Activated B cell treated with CpG ODN at 0.5 μM for 24 hours (primary cell): ENCODE results near the gene TFEB. TPM values are rescaled to one million over a fixed set of nuclear protein-coding genes. Genes with fewer than 3 reads are reported as not detected.

Experiments used
- ATAC-seq: fragments of 200-7000 bp; cut with Tn5 transposase; one replicate; pipeline ENCODE4 v1.10.0; 2021; ENCODE audit warnings: low read depth, mild to moderate bottlenecking, moderate library complexity
- CTCF ChIA-PET: fragments of 350-600 bp; sonication (Branson Sonifier 250); formaldehyde crosslinking; loops from one replicate; lab custom pipeline; 2021; ENCODE audit warnings: antibody characterized with exemption; lab: Charles Lee
- POLR2A ChIA-PET: fragments of 350-600 bp; sonication (Branson Sonifier 250); formaldehyde crosslinking; loops from one replicate; lab custom pipeline; 2021; ENCODE audit warnings: antibody characterized with exemption; lab: Charles Lee
- DNase-seq: peaks from one replicate; pipeline ENCODE4 v3.0.0; 2022
- H3K27ac Mint-ChIP-seq: one replicate; pipeline ENCODE4 v1.8.0; 2020; ENCODE audit warnings: mixed read lengths
- H3K27me3 Mint-ChIP-seq: one replicate; pipeline ENCODE4 v1.8.0; 2021; ENCODE audit warnings: mixed read lengths
- H3K36me3 Mint-ChIP-seq: one replicate; pipeline ENCODE4 v1.8.0; 2021; ENCODE audit warnings: low read depth, mixed read lengths
- H3K4me1 Mint-ChIP-seq: one replicate; pipeline ENCODE4 v1.8.0; 2021; ENCODE audit warnings: mixed read lengths
- H3K4me3 Mint-ChIP-seq: one replicate; pipeline ENCODE4 v1.8.0; 2020; ENCODE audit warnings: mild to moderate bottlenecking, mixed read lengths
- H3K9me3 Mint-ChIP-seq: one replicate; pipeline ENCODE4 v1.8.0; 2020; ENCODE audit warnings: mixed read lengths
- CTCF ChIP-seq: fragments of 200-600 bp; IDR thresholded peaks from one replicate; pipeline ENCODE4 v1.8.0; 2022; ENCODE audit warnings: antibody characterized with exemption, mild to moderate bottlenecking
- intact Hi-C: fragments of 100-400 bp; cut with micrococcal nuclease; formaldehyde crosslinking; loops from one replicate; pipeline ENCODE4 v1.15.1; 2024
- total RNA-seq: library from RNA; stranded (reverse); gene quantifications from 2 replicates; pipeline ENCODE4 v1.2.3, GENCODE V29; 2022

Gene TFEB
- total RNA-seq, 1 donor from 2014 or later, result 203 TPM

DNA sequence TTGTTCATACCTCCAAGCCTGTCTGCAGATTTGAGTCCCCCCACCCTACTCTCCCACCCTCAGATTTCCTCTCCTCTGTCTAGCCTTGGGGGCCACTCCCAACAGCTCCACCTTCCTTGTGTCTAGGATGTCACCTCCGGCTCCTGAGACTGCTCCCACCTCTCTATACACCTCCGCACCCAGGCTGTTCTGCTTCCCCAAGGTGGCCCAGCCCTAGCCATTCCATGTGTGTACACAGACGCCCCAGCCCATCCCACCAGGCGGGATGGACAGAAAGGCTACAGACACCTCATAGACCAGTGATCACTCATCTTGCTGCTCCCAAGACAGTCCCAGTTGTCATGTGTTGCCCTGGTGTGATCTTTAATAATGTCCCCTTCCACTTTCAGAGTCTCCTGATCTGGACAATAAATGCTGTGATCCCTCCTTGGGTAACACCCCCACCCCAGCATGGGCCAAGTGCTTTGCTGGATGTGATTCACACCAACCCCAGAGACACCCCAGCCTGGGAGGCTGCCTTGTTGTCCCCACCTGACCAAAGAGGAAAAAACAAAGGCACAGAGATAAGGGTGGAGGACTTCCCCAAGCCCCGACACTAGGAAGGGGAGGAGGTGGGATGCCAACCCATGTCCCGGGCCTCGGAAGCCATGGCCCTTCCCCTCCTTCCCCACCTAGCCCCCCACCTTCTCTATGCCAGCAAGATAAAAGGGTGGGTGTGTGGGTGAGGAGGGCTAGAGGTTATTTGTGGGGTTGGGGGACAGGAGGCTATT, 61.0 kb downstream of the TFEB start:
- CTCF ChIA-PET, result interaction anchor here (1.5 kb wide), 1 partner anchor 9 kb away, joined by 3 read pairs; no protein-coding TSS in a partner anchor
- TF ChIP-seq CTCF, result no peak
- H3K27me3 Mint-ChIP-seq, result peaks cover 19% of the 10 kb centered on the region
- H3K9me3 Mint-ChIP-seq, result no peaks in the 10 kb centered on the region
- no peaks in the 10 kb centered on the region for H3K4me1 Mint-ChIP-seq
- H3K36me3 Mint-ChIP-seq, result no peaks in the 10 kb centered on the region
- no peak overlapping the region for H3K27ac Mint-ChIP-seq
- ATAC-seq (no peak), DNase-seq (no peak)
- H3K4me3 Mint-ChIP-seq, result no peak overlapping the region
- POLR2A ChIA-PET, result no interaction called here
- intact Hi-C loops, result no loop called here

- no peak for ATAC-seq
- CTCF ChIA-PET, result interaction anchor here (1.5 kb wide), 1 partner anchor 10 kb away, joined by 3 read pairs; no protein-coding TSS in a partner anchor
These were observed 61.8 kb downstream of the TFEB start for GRCh38 chr6:41673704-41674000.

GRCh38 chr6:41672816-41673703, 62.3 kb downstream of the TFEB start:
- ChIA-PET CTCF (interaction anchor here (1.5 kb wide), 1 partner anchor 10 kb away, joined by 3 read pairs; no protein-coding TSS in a partner anchor), POLR2A (no interaction called here)
- TF ChIP-seq CTCF, result no peak
- Mint-ChIP-seq H3K4me1 (peaks cover 2% of the 10 kb centered on the region), H3K27me3 (peaks cover 21% of the 10 kb centered on the region), H3K4me3 (no peak overlapping the region), H3K36me3 (no peaks in the 10 kb centered on the region), H3K9me3 (peaks cover 5% of the 10 kb centered on the region), H3K27ac (no peak overlapping the region)
- no peak for ATAC-seq
- intact Hi-C loops, result no loop called here
- no peak for DNase-seq

More at GRCh38 chr6:41673704-41674000, 61.8 kb downstream of the TFEB start:
- peaks cover 5% of the 10 kb centered on the region for H3K9me3 Mint-ChIP-seq
- no peaks in the 10 kb centered on the region for H3K36me3 Mint-ChIP-seq
- TF ChIP-seq CTCF, result no peak
- POLR2A ChIA-PET, result no interaction called here
- peaks cover 19% of the 10 kb centered on the region for H3K27me3 Mint-ChIP-seq
- intact Hi-C loops, result no loop called here
- no peak overlapping the region for H3K27ac Mint-ChIP-seq
- DNase-seq, result no peak
- H3K4me3 Mint-ChIP-seq, result no peak overlapping the region
- no peaks in the 10 kb centered on the region for H3K4me1 Mint-ChIP-seq

- no peak overlapping the region for H3K4me3 Mint-ChIP-seq
- ChIA-PET CTCF (no interaction called here), POLR2A (no interaction called here)
- H3K4me1 Mint-ChIP-seq, result peaks cover 4% of the 10 kb centered on the region
- ATAC-seq, result no peak
- intact Hi-C loops, result no loop called here
- DNase-seq, result no peak
- H3K27ac Mint-ChIP-seq, result no peak overlapping the region
- no peak for TF ChIP-seq CTCF
- H3K27me3 Mint-ChIP-seq, result peaks cover 22% of the 10 kb centered on the region
- H3K9me3 Mint-ChIP-seq, result peaks cover 5% of the 10 kb centered on the region
- H3K36me3 Mint-ChIP-seq, result no peaks in the 10 kb centered on the region
These were observed 63.4 kb downstream of the TFEB start for GRCh38 chr6:41672016-41672415.

DNA sequence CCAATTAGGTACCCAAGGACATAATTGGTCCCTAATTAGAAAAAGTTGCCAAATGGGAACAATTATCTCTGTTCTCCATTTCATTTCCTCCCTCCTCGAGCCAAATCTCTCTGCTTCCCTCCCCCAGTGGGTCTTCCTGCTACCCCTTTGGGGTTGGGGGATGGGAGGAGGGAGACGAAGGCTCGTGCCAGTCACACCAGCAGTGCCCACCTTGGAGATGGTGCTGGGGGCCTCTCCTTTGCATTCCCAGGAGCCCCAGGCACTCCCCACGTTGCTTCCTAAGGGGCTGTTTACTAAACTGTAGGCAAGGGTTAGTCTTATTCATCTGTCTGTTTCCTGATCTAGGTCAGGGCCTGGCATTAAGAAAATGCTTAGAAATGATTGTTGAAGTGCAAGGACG, 64.0 kb downstream of the TFEB start:
- Mint-ChIP-seq H3K9me3 (peaks cover 5% of the 10 kb centered on the region), H3K36me3 (no peaks in the 10 kb centered on the region), H3K27me3 (peaks cover 22% of the 10 kb centered on the region), H3K27ac (no peak overlapping the region), H3K4me3 (no peak overlapping the region), H3K4me1 (peaks cover 4% of the 10 kb centered on the region)
- intact Hi-C loops, result no loop called here
- ChIA-PET CTCF (no interaction called here), POLR2A (no interaction called here)
- TF ChIP-seq CTCF, result no peak
- no peak for ATAC-seq
- DNase-seq, result no peak
